B cell (primary cell): ENCODE data around the gene THRB. TPM values are rescaled to one million over a fixed set of nuclear protein-coding genes. Genes with fewer than 3 reads are reported as not detected.

Experiments
- ATAC-seq: fragments of 200-7000 bp; cut with Tn5 transposase; one replicate; pipeline ENCODE4 v1.10.0; 2021; ENCODE audit warnings: low read depth, mild to moderate bottlenecking, moderate number of reproducible peaks, moderate library complexity
- CTCF ChIA-PET: fragments of 350-600 bp; sonication (Branson Sonifier 250); formaldehyde crosslinking; loops from one replicate; lab custom pipeline; 2021; ENCODE audit warnings: antibody characterized with exemption, inconsistent platforms; lab: Charles Lee
- POLR2A ChIA-PET: fragments of 350-600 bp; sonication (Branson Sonifier 250); formaldehyde crosslinking; loops from one replicate; lab custom pipeline; 2021; ENCODE audit warnings: antibody characterized with exemption; lab: Charles Lee
- DNase-seq: peaks from one replicate; pipeline ENCODE4 v3.0.0; 2013
- H2AFZ ChIP-seq: 2 replicates; pipeline ENCODE4 v1.6.1; 2012; ENCODE audit warnings: mild to moderate bottlenecking, low read depth, low read length; ENCODE audit not compliant: insufficient read depth, poor library complexity, severe bottlenecking
- H3K27ac ChIP-seq, 2 donors: 1 replicate in 1 of 2; 2 replicates in 1 of 2; pipeline ENCODE4 v1.5.1; 2012 to 2013; ENCODE audit warnings: low read length in 2 of 2, mild to moderate bottlenecking in 2 of 2, moderate library complexity in 1 of 2
- H3K27me3 ChIP-seq, 4 experiments: fragments of 200-600 bp in 1 of 4; sonication (generic) in 1 of 4; replicated peaks in 1 of 4; 1 replicate in 2 of 4; 2 replicates in 2 of 4; pipeline versions ENCODE4 v1.6.1 to v1.7.0; 2013 to 2016; ENCODE audit warnings: low read length in 3 of 4, mild to moderate bottlenecking in 2 of 4, mixed read lengths in 1 of 4, moderate library complexity in 1 of 4; ENCODE audit not compliant: insufficient read depth in 4 of 4, control insufficient read depth in 3 of 4; ENCODE audit errors: control extremely low read depth in 1 of 4
- H3K36me3 ChIP-seq, 2 experiments: replicated peaks in 1 of 2; 1 replicate in 1 of 2; 2 replicates in 1 of 2; pipeline versions ENCODE4 v1.6.1 to v1.7.1; 2013; ENCODE audit warnings: low read length in 1 of 2; ENCODE audit not compliant: insufficient read depth in 2 of 2, control insufficient read depth in 1 of 2; ENCODE audit errors: control extremely low read depth in 1 of 2, extremely low read depth in 1 of 2
- H3K4me1 ChIP-seq, 2 donors: fragments of 200-600 bp in 1 of 2; sonication (generic) in 1 of 2; 1 replicate in 1 of 2; 2 replicates in 1 of 2; pipeline versions ENCODE4 v1.5.1 to v1.6.1; 2013 to 2017; ENCODE audit warnings: low read length in 2 of 2; ENCODE audit not compliant: control insufficient read depth in 2 of 2, insufficient read depth in 2 of 2
- H3K4me2 ChIP-seq: replicated peaks from 2 replicates; pipeline ENCODE3; 2012; ENCODE audit warnings: mild to moderate bottlenecking, low read depth, low read length; ENCODE audit not compliant: poor library complexity, severe bottlenecking
- H3K4me3 ChIP-seq, 5 experiments: fragments of 200-600 bp in 1 of 5; sonication (generic) in 1 of 5; 1 replicate in 3 of 5; 2 replicates in 2 of 5; pipeline versions ENCODE4 v1.5.1 to v1.7.0; 2011 to 2016; ENCODE audit warnings: low read length in 4 of 5, mild to moderate bottlenecking in 4 of 5, low read depth in 2 of 5, control low read depth in 1 of 5, moderate library complexity in 1 of 5; ENCODE audit not compliant: insufficient read depth in 1 of 5; ENCODE audit errors: control extremely low read depth in 1 of 5, extremely low read depth in 1 of 5
- H3K79me2 ChIP-seq: fragments of 200-600 bp; sonication (generic); one replicate; pipeline ENCODE4 v1.6.0; 2016; ENCODE audit warnings: low read length; ENCODE audit not compliant: control insufficient read depth, insufficient read depth
- H3K9ac ChIP-seq: fragments of 200-600 bp; sonication (generic); 2 replicates; pipeline ENCODE4 v1.6.1; 2017; ENCODE audit warnings: mild to moderate bottlenecking, low read length, moderate library complexity
- H3K9me3 ChIP-seq, 3 donors: one replicate each; pipeline versions ENCODE4 v1.6.1 to v1.7.1; 2013; ENCODE audit warnings: low read length in 2 of 3; ENCODE audit not compliant: control insufficient read depth in 2 of 3, insufficient read depth in 1 of 3; ENCODE audit errors: control extremely low read depth in 1 of 3
- H4K20me1 ChIP-seq: 2 replicates; pipeline ENCODE4 v1.6.0; 2012; ENCODE audit warnings: mild to moderate bottlenecking, low read length; ENCODE audit not compliant: insufficient read depth, control insufficient read depth, poor library complexity, severe bottlenecking
- H3K27ac Mint-ChIP-seq: one replicate; pipeline ENCODE4 v1.8.0; 2021; ENCODE audit warnings: mixed read lengths
- H3K27me3 Mint-ChIP-seq: one replicate; pipeline ENCODE4 v1.8.0; 2021; ENCODE audit warnings: mixed read lengths
- H3K4me1 Mint-ChIP-seq: one replicate; pipeline ENCODE4 v1.8.0; 2021; ENCODE audit warnings: mixed read lengths
- H3K4me3 Mint-ChIP-seq: one replicate; pipeline ENCODE4 v1.8.0; 2021; ENCODE audit warnings: mixed read lengths
- H3K9me3 Mint-ChIP-seq: one replicate; pipeline ENCODE4 v1.8.0; 2022; ENCODE audit warnings: mixed read lengths; ENCODE audit not compliant: insufficient read depth
- EZH2 ChIP-seq: IDR thresholded peaks from 2 replicates; pipeline ENCODE4 v1.6.1; 2012; ENCODE audit warnings: borderline replicate concordance, low read depth, mild to moderate bottlenecking, moderate library complexity, low read length; ENCODE audit not compliant: insufficient read depth, poor library complexity, severe bottlenecking
- WGBS: methylation state at CpG from one replicate; pipeline ENCODE4 v1.1.5; 2013; ENCODE audit warnings: missing lambda C conversion rate; ENCODE audit not compliant: insufficient coverage; 5-methylcytosine and 5-hydroxymethylcytosine counted together
- intact Hi-C: fragments of 100-400 bp; cut with micrococcal nuclease; formaldehyde crosslinking; loops from one replicate; pipeline ENCODE4 v1.10.0; 2022
- polyA plus RNA-seq: library from polyadenylated mRNA; depleted of rRNA; stranded (reverse); fragments of >200 nt; gene quantifications from 2 replicates; pipeline ENCODE4 v1.2.3, GENCODE V29; 2012
- total RNA-seq, 2 donors: library from RNA; stranded (reverse); fragments of 120-200 nt in 1 of 2; gene quantifications; 1 replicate in 1 of 2; 2 replicates in 1 of 2; pipeline versions ENCODE4 v1.2.3 to v1.2.4, GENCODE V29; 2013 to 2022
- TF ChIP-seq, protein P1 (sequence below): fragments of 200-600 bp; IDR thresholded peaks from one replicate; pipeline ENCODE4 v1.8.0; 2022; ENCODE audit warnings: antibody characterized with exemption, mild to moderate bottlenecking

THRB gene
- total and polyA plus RNA-seq, 2 donors (not counting 1 experiment from before 2014, with no cell fraction given) = 0.86 to 1.8 TPM

DNA sequence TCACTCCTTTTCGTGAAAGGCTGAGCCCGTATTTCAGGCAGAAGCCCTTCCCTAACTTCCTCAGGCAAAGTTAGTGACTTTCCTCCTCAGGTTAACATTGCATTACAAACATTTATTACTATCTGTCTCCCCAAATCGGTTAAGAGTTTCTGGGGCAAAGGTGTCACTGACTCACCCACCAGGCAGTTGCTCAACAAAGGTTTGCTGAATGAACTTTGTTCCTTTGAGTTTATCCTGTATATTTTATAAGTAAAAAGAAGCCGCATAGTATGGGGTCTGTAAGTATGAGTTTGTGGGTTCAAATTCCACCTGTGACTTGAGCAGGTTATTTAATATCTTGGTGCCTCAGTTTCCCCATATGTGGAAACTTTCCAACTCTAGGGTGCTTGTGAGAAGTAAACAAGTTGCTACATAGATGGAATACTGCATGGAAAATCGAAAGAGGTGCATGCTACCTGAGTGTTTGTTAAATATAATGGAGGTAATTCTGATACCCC, 177.7 kb downstream of the THRB start:
- no peak overlapping the region for H2AFZ ChIP-seq
- no peak overlapping the region for H3K4me3 ChIP-seq
- CTCF ChIA-PET = no interaction called here
- Mint-ChIP-seq H3K4me1 (no peaks in the 10 kb centered on the region), H3K4me3 (no peak overlapping the region), H3K27me3 (no peaks in the 10 kb centered on the region), H3K9me3 (peaks cover 5% of the 10 kb centered on the region), H3K27ac (no peak overlapping the region)
- no peak overlapping the region for H3K9ac ChIP-seq
- H3K4me2 ChIP-seq = no peak overlapping the region
- no peaks in the 10 kb centered on the region for H3K79me2 ChIP-seq
- intact Hi-C loops = no loop called here
- TF ChIP-seq, protein P1, sequence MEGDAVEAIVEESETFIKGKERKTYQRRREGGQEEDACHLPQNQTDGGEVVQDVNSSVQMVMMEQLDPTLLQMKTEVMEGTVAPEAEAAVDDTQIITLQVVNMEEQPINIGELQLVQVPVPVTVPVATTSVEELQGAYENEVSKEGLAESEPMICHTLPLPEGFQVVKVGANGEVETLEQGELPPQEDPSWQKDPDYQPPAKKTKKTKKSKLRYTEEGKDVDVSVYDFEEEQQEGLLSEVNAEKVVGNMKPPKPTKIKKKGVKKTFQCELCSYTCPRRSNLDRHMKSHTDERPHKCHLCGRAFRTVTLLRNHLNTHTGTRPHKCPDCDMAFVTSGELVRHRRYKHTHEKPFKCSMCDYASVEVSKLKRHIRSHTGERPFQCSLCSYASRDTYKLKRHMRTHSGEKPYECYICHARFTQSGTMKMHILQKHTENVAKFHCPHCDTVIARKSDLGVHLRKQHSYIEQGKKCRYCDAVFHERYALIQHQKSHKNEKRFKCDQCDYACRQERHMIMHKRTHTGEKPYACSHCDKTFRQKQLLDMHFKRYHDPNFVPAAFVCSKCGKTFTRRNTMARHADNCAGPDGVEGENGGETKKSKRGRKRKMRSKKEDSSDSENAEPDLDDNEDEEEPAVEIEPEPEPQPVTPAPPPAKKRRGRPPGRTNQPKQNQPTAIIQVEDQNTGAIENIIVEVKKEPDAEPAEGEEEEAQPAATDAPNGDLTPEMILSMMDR = no peak
- no peak for TF ChIP-seq EZH2
- H3K27ac ChIP-seq = no peak overlapping the region
- H3K4me1 ChIP-seq = no peaks in the 10 kb centered on the region
- no peaks in the 10 kb centered on the region for H3K27me3 ChIP-seq
- H4K20me1 ChIP-seq = no peaks in the 10 kb centered on the region
- ATAC-seq (no peak), DNase-seq (no peak)
- POLR2A ChIA-PET = no interaction called here
- WGBS = 100% methylated on average over 2 of the region's 5 CpGs
- H3K36me3 ChIP-seq = no peaks in the 10 kb centered on the region
- H3K9me3 ChIP-seq = peaks cover 0 to 3% (median 0%) of the 10 kb centered on the region in 3 donors

DNA sequence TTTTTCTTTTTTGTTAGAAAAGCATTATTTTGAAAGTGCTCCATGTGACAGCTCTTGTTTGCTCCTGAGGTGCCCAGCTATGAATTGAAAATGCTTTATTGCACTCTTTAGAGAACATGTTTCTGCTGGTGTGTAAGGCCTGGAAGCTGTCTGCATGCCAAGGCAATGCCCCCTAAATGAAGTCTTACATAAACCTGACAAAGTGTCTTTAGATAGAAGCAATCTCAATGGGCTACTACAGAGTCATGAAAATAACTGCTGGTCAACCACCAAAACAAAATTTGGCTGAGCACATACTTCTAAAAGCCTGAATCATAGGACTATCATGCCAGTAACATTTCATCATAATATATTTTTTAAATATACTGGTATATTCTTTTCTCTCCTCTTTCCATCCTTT, 178.7 kb downstream of the THRB start:
- Mint-ChIP-seq H3K27me3 (no peaks in the 10 kb centered on the region), H3K27ac (no peak overlapping the region), H3K9me3 (peaks cover 5% of the 10 kb centered on the region), H3K4me1 (no peaks in the 10 kb centered on the region), H3K4me3 (no peak overlapping the region)
- H4K20me1 ChIP-seq = no peaks in the 10 kb centered on the region
- no peak overlapping the region for H3K4me3 ChIP-seq
- peaks cover 0 to 3% (median 0%) of the 10 kb centered on the region in 3 donors for H3K9me3 ChIP-seq
- POLR2A ChIA-PET = no interaction called here
- intact Hi-C loops = no loop called here
- no peaks in the 10 kb centered on the region for H3K79me2 ChIP-seq
- DNase-seq = no peak
- CTCF ChIA-PET = no interaction called here
- no peak for ATAC-seq
- no peak overlapping the region for H3K27ac ChIP-seq
- H3K36me3 ChIP-seq = no peaks in the 10 kb centered on the region
- no peaks in the 10 kb centered on the region for H3K4me1 ChIP-seq
- H3K9ac ChIP-seq = no peak overlapping the region
- H2AFZ ChIP-seq = no peak overlapping the region
- H3K4me2 ChIP-seq = no peak overlapping the region
- H3K27me3 ChIP-seq = no peaks in the 10 kb centered on the region
- no peak for TF ChIP-seq EZH2
- TF ChIP-seq, protein P1 = no peak
